Glomerular visceral epithelial cell (primary cell): Measurements from ENCODE around the gene PRKN.
A peak's percentile ranks its signal among the peaks of the same experiment; 100 is the strongest.

Source experiments
- DNase-seq: peaks from one replicate; pipeline ENCODE4 v3.0.0-alpha.2; 2016; ENCODE audit errors: extremely low spot score

Gene PRKN

DNA sequence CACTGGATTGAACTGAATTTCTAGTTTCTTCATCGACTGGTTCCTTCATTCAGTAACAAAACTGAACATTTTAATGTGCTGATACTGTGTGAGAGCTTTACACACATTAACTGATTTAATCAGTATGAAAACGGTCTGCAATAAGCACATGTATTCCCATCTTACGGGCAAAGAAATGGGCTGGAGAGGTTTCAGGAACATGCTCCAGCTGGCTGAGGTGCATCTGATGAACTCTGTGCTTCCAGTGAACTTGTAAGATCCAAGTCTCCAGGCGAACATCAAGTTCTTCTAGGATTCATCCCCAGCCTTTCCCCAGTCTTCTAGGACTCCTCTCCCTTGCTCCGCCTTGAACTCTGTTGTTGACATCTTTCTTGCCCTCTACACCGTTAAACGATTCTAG is 1233.0 kb downstream of the PRKN start:
- DNase-seq, result no peak

GRCh38 chr6:161493576-161494118 is 1233.9 kb downstream of the PRKN start:
- no peak for DNase-seq

DNA sequence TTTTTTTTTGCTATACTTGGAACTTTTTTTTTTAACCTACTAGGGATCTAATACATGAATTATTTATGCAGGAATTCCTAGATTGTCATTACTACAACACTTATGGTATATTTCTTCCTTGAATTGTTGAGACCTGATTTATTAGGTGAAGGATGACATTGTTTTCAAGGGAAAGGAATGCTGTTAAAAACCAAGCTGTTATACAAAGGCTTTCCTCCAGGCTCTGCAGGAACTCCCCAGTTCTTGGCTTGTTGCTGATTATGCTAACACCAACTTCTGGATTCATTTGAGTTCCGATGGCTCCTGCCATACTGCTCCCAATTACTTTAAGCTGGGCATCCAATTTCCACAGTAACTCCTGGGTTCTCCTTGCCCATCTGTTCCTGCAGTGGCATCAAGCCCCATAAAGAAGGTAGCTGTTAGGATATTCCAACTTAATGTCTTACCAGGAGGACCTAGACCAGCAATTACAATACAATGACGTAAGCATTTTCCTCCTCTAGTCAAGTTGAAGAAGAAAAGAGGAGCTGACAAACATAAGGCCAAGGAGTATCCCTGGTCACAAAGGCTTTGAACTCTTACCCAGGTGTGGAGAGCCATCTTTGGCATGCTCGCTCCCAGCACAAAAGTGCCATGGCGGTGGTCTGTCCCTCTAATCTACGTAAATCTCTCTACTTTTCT is 1237.8 kb downstream of the PRKN start:
- DNase-seq, result no peak

DNA sequence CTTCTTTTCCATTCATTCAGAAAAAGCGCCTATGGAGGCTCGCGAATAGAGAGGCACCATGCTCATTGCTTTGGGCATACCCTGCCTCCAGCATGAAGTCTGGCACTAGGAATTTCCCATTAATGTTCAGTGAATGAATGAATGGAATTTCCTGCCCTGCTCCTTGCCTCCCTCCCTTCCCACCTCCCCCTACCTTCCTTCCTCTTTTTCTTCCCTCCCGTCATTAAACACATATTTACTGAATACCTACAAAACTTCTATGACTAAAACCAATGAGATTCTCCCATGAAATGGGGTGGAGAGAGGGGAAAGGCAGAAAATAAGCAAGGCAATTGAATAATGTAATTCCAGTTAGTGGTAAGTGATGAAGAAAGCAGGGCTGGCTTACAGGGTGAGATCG is 1239.9 kb downstream of the PRKN start:
- peak; percentile 40 for DNase-seq

GRCh38 chr6:161487217-161487531 is 1240.4 kb downstream of the PRKN start:
- no peak for DNase-seq

DNA sequence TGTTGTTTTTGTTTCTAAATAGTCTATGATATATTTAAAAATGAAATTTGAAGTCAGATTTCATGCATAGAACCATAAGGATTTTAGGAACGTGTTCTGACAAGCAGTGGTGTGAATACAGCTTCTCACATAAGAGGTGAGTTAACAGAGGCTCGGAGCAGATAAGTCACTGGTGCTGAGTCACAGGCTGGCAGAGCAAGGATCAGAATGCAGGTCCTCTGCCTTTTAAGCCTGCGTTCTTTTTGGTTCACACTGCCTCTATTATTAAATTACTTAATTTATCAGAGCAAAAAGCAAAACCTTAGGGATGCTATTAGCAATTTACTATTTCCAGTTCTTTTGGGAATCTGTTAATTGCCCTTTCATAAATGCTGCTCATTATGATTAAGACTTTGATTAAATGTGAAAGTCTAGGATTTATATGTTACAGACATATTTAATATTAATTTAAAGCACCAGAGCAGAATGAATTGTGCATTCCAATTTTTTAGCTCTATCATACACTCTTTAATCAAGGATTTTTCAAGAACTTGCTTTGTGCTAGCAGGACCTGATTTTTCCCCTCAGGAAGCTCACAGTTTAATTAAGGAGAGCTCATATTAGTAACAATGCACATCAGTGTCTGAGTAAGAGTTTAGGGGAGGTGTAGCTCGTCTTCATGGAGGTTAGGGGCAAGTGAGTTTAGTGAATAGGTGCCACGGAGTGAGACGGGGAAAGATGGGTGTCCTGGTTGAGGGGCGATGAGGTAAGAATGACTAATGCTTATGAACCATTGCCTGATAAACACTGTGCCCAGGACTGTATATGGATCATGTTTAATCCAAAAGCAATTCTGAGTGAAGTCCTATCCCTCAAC is 1241.0 kb downstream of the PRKN start:
- DNase-seq, result peak; percentile 72

DNA sequence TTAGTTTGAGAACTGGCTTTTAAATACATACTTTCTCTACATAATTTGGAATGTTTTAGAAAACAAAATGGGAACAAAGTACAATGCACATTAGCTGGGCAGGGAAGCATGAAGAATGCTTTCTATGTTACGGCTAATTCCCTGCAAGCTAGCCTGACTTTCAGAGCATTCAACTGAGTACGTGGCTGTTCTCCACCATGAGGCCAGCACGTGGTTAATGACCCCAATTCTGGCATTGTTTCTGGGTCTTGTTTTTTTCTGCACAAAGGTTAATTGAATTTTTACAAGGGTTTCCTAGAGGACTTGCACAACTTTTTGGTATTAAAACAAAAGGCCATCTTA is 1245.1 kb downstream of the PRKN start:
- no peak for DNase-seq

DNA sequence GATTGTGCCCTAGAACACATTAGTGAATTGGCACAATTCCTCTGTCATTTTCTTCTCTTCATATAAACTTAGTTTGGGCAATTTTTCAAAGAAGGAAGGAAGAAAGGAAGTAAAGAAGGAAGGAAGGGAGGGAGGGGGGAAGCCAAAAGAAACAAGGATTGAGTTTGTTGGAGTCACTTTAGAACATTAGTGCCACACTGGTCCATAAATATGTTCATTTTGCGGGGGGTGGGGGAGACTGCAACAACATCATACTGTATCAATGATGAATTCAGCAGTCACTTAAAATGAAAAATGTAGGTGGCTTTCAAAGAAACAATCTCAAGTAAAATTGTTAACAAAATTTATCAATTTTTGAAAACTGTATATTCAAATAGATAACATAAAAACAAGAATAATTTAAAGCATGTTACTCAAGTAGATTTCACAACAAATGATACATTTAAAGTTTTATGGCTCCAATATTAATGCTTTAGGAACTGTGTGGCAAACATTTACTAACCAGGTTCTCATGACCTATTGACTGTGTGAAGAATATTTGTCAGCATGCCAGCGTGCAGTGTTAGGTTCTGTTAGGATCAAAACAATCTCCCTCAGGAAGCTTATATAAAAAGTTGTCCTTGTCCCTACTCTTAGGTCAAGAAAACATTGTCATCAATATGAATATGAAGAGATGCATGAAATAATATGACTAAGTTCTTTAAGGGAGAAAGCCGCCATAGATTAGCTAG is 1245.6 kb downstream of the PRKN start:
- no peak for DNase-seq

DNA sequence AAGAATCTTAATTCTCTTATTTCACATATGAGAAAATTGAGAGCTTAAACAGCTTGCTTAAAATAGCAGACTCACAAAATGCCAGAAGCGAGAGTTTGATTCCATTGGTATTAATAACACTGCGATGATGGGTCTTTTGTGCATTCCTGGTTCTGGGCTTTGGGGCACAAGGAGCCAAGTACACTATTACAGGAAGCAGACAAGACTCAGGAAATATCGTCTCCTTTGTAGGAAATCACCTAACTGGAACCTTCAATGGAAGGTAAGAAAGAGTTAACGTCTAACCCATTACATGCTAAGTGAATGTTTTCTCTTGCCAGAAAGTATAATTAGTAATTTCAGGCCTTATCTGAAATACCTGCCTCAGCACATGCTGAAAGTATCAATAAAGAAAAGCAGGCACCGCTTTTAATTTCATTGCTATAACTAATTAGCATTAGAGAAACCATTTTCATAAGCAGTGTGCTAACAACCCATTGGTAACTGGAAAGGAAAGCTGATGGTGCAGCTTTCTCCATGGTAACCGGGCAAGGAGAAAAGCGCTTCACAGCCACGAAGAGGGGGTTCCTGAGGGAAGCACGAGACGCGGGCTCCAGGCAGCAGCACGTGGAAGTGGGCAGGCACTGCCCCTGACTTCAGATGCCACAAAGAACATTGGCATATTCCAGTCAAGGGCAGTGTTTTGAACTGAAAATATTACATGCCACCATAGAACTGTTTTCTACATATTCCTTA is 1247.0 kb downstream of the PRKN start:
- no peak for DNase-seq

DNA sequence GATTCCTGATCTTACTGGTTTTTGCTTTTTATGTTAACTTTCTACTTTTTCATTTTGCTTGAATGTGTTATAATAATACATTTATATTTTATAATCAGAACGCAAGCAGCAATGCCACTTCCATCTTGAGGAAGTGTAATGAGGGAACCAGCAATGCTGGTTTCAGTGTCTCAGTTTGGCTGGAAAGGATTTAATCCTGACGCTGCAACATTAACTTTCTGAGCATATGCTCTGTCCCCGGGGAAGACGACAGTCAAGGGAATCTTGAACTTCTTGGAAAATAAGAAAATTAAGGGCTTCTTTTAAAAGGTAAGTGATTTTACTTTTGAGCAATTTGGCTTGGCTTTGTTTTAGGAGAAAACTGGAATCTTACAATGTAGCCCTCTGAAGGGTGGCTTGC is 1248.2 kb downstream of the PRKN start:
- DNase-seq, result no peak

DNA sequence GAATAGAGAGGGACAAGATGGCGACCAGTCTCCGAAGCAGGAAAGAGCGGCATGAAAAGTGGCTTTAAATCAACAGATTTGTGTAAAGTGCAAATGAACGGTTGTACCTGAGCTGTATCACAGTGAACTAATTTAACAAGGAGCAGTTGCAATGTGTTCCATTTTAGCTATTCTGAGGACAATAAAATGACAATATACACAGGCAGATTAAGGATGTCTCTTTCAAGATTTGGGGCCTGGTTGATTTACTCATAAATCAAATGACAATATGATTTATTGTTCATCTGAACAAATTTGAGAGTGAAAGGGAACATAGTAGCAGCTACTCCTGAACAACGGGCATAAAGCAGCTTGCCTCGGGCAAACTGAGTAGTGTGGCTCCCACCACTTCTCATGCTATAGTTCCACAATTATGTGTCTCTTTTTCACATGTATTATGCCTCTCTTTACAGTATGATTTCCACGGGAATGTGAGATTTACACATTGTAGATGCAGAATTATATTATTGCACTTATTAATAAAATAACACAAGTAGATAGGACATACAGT is 1249.6 kb downstream of the PRKN start:
- no peak for DNase-seq

DNA sequence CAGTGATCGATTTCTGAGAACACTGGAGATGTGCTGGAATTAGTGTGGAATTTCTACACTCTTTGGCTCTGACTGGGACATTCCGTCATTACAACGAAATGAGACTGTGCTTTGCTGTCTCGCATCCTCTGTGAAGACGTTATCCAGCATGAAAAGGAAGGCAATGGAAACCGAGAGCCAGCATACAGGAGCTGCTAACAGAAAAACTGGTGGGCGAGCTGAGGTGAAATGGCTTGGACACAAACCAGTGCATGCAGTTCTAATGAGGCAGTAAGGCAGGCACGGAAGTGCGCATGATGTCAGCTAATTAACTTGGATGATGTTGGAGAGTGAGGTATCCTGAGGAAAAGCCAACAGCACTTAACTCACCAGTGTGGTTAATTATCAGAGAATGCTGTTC is 1250.9 kb downstream of the PRKN start:
- peak; percentile 55 for DNase-seq

GRCh38 chr6:161465403-161465802 is 1262.2 kb downstream of the PRKN start:
- no peak for DNase-seq

GRCh38 chr6:161463071-161463470 is 1264.5 kb downstream of the PRKN start:
- peak; percentile 35 for DNase-seq

DNA sequence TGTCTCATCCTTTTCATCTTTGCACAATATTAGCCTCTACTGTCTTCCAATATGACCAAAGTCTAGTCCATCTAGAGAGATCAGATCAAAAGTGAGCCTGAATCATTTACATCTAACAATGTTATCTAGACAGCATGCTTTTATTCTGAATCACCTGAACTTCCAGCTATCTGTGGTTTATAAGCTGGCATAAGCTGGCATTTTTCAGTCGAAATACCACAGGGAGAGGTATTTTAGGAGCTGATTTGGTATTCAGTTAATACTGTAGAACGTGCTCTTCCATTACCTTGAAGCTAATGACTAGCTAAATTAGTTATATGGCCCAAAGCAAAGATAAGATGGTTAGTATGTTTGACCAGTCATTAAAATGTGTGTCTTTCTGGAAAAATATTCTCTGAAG is 1265.4 kb downstream of the PRKN start:
- peak; percentile 75 for DNase-seq

GRCh38 chr6:161459008-161459615 is 1268.5 kb downstream of the PRKN start:
- DNase-seq, result no peak

GRCh38 chr6:161458201-161458951 is 1269.2 kb downstream of the PRKN start:
- DNase-seq, result no peak

- DNase-seq, result no peak
Observed at GRCh38 chr6:161455848-161456247, 1271.7 kb downstream of the PRKN start.

DNA sequence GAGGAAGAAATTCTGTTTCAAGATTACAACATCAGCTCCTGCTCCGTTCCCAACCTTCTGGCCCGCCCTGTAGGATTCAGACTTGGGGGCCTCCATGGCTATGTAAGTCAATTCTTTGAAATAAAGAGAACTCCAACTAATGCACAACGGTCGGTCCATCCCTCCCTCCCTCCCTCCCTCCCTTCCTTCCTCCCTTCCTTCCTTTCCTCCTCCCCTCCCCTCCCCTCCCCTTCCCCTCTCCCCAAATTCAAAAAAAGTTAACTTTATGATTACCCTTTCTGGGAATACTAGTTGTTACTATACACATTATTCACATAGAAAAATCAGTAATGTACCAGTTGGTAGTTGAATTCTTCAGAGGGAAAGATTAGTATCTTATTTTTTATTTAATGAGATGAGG is 1274.0 kb downstream of the PRKN start:
- no peak for DNase-seq

DNA sequence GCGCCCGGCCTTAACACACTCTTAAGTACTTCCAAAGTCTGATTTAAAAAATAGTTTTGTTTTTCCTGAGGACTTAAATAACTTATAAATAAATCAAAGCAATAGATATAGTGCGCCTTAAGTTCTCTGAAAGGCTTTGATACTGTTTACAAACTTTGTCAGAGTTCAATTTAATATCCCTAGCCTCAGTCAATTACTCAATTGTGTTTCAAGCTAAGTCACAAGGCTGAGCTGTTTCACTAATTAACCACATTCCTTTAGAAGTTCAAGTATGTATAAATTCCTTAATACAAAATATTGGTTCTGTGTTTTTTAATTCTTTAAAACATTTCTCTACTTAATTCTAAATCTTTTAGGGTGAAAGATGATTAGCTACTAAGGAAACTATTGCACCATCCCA is 1275.3 kb downstream of the PRKN start:
- DNase-seq, result no peak

- no peak for DNase-seq
Observed at GRCh38 chr6:161449521-161449920, 1278.0 kb downstream of the PRKN start.
